ENCODE results near the gene SPATA16. TPM values are rescaled to one million over a fixed set of nuclear protein-coding genes. Genes with fewer than 3 reads are reported as not detected.

Gene SPATA16
- total and polyA plus RNA-seq, 2 experiments from 2014 or later = not detected

- TF ChIP-seq CREB1 (CRISPR knock-in tag; IDR thresholded peaks at IDR 0.05; ENCODE audit: low read depth) (no peak), JUNB (IDR thresholded peaks at IDR 0.05; ENCODE audit: unreplicated experiment) (no peak), STAT1 (IDR thresholded peaks at IDR 0.05; ENCODE audit: unreplicated experiment) (no peak), CTCF (conservative IDR thresholded peaks at IDR 0.05; ENCODE audit: low read depth in 2 of 2) (no peak), ZNF462 (CRISPR knock-in tag; IDR thresholded peaks at IDR 0.05) (no peak), NANOG (IDR thresholded peaks at IDR 0.05; ENCODE audit: borderline replicate concordance) (no peak), REST (IDR thresholded peaks at IDR 0.05; ENCODE audit: unreplicated experiment) (no peak), EZH2 (IDR thresholded peaks at IDR 0.05; ENCODE audit: low read depth, unreplicated experiment) (no peak), ZNF331 (CRISPR knock-in tag; IDR thresholded peaks at IDR 0.05; ENCODE audit: low read depth) (no peak), EZH2phosphoT487 (IDR thresholded peaks at IDR 0.05; ENCODE audit: unreplicated experiment) (no peak)
- DNase-seq (ENCODE audit: low spot score) (no peak), ATAC-seq (no peak)
- Histone ChIP-seq H3K9me2 (ENCODE audit: insufficient read depth) (no peaks in the 10 kb centered on the region), H3F3A (replicated peaks; ENCODE audit: low read depth) (no peaks in the 10 kb centered on the region), H3K4me3 (no peak overlapping the region), H3K36me3 (ENCODE audit: insufficient read depth) (no peaks in the 10 kb centered on the region), H3K27ac (ENCODE audit: low read depth) (no peak overlapping the region), H2AFZ (peak overlapping the region; percentile 23; the same call in 1 of the 2 replicates), H3K79me2 (replicated peaks; ENCODE audit: insufficient read depth) (no peaks in the 10 kb centered on the region), H4K20me1 (replicated peaks; ENCODE audit: insufficient read depth) (no peaks in the 10 kb centered on the region), H3K4me2 (no peak overlapping the region), H3K4me1 (ENCODE audit: insufficient read depth) (no peaks in the 10 kb centered on the region), H3K27me3 (ENCODE audit: insufficient read depth) (no peaks in the 10 kb centered on the region)
- H3K4me1 Mint-ChIP-seq = no peaks in the 10 kb centered on the region; the same call in 1 of the 3 replicates
- H3K4me3 Mint-ChIP-seq = no peak overlapping the region
- no peaks in the 10 kb centered on the region for H3K36me3 Mint-ChIP-seq (ENCODE audit: low read depth)
- H3K27ac Mint-ChIP-seq = no peak overlapping the region
- H3K27me3 Mint-ChIP-seq (ENCODE audit: insufficient read depth, low read depth, poor library complexity) = no peaks in the 10 kb centered on the region
- H3K9me3 Mint-ChIP-seq = no peaks in the 10 kb centered on the region
Measured at GRCh38 chr3:173038484-173038871, 102.6 kb downstream of the SPATA16 start.
